ENCODE results near the gene AHCYL2.

DNA sequence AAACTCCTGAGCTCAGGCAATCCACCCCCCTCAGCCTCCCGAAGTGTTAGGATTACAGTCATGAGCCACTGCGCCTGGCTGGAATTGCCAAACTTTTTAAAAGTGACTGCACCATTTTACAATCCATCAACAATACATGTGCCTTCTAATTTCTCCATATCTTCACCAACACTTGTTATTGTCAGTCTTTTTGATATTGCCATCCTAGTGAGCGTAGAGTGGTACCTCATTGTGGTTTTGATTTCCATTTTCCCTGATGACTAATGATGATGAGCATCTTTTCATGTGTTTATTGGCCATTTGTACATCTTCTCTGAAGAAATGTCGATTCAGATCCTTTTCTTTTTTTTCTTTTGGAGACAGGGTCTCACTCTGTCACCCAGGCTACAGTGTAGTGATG, 187.7 kb downstream of the AHCYL2 start:
- TF ChIP-seq, protein P1, sequence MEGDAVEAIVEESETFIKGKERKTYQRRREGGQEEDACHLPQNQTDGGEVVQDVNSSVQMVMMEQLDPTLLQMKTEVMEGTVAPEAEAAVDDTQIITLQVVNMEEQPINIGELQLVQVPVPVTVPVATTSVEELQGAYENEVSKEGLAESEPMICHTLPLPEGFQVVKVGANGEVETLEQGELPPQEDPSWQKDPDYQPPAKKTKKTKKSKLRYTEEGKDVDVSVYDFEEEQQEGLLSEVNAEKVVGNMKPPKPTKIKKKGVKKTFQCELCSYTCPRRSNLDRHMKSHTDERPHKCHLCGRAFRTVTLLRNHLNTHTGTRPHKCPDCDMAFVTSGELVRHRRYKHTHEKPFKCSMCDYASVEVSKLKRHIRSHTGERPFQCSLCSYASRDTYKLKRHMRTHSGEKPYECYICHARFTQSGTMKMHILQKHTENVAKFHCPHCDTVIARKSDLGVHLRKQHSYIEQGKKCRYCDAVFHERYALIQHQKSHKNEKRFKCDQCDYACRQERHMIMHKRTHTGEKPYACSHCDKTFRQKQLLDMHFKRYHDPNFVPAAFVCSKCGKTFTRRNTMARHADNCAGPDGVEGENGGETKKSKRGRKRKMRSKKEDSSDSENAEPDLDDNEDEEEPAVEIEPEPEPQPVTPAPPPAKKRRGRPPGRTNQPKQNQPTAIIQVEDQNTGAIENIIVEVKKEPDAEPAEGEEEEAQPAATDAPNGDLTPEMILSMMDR (IDR thresholded peaks at IDR 0.05), result no peak
- TF ChIP-seq, protein P2, sequence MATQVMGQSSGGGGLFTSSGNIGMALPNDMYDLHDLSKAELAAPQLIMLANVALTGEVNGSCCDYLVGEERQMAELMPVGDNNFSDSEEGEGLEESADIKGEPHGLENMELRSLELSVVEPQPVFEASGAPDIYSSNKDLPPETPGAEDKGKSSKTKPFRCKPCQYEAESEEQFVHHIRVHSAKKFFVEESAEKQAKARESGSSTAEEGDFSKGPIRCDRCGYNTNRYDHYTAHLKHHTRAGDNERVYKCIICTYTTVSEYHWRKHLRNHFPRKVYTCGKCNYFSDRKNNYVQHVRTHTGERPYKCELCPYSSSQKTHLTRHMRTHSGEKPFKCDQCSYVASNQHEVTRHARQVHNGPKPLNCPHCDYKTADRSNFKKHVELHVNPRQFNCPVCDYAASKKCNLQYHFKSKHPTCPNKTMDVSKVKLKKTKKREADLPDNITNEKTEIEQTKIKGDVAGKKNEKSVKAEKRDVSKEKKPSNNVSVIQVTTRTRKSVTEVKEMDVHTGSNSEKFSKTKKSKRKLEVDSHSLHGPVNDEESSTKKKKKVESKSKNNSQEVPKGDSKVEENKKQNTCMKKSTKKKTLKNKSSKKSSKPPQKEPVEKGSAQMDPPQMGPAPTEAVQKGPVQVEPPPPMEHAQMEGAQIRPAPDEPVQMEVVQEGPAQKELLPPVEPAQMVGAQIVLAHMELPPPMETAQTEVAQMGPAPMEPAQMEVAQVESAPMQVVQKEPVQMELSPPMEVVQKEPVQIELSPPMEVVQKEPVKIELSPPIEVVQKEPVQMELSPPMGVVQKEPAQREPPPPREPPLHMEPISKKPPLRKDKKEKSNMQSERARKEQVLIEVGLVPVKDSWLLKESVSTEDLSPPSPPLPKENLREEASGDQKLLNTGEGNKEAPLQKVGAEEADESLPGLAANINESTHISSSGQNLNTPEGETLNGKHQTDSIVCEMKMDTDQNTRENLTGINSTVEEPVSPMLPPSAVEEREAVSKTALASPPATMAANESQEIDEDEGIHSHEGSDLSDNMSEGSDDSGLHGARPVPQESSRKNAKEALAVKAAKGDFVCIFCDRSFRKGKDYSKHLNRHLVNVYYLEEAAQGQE (IDR thresholded peaks at IDR 0.05; ENCODE audit: insufficient read depth in 1 of 2, low read depth in 2 of 2, low read length in 1 of 2), result no peak
